Measurements from ENCODE around the gene RAB6B. TPM values are rescaled to one million over a fixed set of nuclear protein-coding genes. Genes with fewer than 3 reads are reported as not detected.

The RAB6B gene
- total and polyA plus RNA-seq, 2 experiments from 2014 or later: 1.2 to 3.9 TPM

DNA sequence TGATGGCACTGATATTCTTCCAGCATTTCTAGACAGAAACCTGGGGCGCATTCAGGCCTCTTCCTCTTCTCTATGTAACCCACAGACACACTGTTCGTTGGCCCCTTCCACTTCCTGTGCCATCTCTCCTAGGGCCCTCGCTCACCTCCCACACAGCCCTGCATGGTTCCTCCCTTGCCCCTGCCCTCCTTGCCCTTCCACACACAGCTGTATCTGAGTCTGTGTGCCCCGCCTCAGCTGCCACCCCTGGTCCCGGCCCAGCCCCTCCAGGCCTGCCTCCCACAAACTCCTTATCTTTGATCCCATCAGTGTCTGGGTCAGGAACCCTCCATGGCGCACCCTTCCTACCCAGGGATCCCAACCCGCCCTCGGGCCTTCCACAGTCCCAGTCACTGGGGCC lies 37.9 kb downstream of the RAB6B start:
- H3K4me3 ChIP-seq: no peak overlapping the region
- H3K27me3 ChIP-seq (ENCODE audit: insufficient read depth): no peaks in the 10 kb centered on the region
- no peaks in the 10 kb centered on the region for H3K36me3 ChIP-seq (ENCODE audit: insufficient read depth)
- H3K9me3 Mint-ChIP-seq: no peaks in the 10 kb centered on the region
- no peak overlapping the region for H2AFZ ChIP-seq
- no peaks in the 10 kb centered on the region for H4K20me1 ChIP-seq (replicated peaks; ENCODE audit: insufficient read depth)
- DNase-seq (ENCODE audit: low spot score) (no peak), ATAC-seq (no peak)
- no peaks in the 10 kb centered on the region for H3K9me2 ChIP-seq (ENCODE audit: insufficient read depth)
- no peak overlapping the region for H3K4me2 ChIP-seq
- TF ChIP-seq CREB1 (CRISPR knock-in tag; IDR thresholded peaks at IDR 0.05; ENCODE audit: low read depth) (no peak), STAT1 (IDR thresholded peaks at IDR 0.05; ENCODE audit: unreplicated experiment) (no peak), POLR2AphosphoS5 (IDR thresholded peaks at IDR 0.05; ENCODE audit: low read depth) (no peak), NANOG (IDR thresholded peaks at IDR 0.05; ENCODE audit: borderline replicate concordance) (no peak), ZNF114 (CRISPR knock-in tag; IDR thresholded peaks at IDR 0.05) (no peak), EZH2phosphoT487 (IDR thresholded peaks at IDR 0.05; ENCODE audit: unreplicated experiment) (no peak), JUNB (IDR thresholded peaks at IDR 0.05; ENCODE audit: unreplicated experiment) (no peak), EZH2 (IDR thresholded peaks at IDR 0.05; ENCODE audit: low read depth, unreplicated experiment) (no peak), ZNF331 (CRISPR knock-in tag; IDR thresholded peaks at IDR 0.05; ENCODE audit: low read depth) (no peak)
- TF ChIP-seq, protein P1, sequence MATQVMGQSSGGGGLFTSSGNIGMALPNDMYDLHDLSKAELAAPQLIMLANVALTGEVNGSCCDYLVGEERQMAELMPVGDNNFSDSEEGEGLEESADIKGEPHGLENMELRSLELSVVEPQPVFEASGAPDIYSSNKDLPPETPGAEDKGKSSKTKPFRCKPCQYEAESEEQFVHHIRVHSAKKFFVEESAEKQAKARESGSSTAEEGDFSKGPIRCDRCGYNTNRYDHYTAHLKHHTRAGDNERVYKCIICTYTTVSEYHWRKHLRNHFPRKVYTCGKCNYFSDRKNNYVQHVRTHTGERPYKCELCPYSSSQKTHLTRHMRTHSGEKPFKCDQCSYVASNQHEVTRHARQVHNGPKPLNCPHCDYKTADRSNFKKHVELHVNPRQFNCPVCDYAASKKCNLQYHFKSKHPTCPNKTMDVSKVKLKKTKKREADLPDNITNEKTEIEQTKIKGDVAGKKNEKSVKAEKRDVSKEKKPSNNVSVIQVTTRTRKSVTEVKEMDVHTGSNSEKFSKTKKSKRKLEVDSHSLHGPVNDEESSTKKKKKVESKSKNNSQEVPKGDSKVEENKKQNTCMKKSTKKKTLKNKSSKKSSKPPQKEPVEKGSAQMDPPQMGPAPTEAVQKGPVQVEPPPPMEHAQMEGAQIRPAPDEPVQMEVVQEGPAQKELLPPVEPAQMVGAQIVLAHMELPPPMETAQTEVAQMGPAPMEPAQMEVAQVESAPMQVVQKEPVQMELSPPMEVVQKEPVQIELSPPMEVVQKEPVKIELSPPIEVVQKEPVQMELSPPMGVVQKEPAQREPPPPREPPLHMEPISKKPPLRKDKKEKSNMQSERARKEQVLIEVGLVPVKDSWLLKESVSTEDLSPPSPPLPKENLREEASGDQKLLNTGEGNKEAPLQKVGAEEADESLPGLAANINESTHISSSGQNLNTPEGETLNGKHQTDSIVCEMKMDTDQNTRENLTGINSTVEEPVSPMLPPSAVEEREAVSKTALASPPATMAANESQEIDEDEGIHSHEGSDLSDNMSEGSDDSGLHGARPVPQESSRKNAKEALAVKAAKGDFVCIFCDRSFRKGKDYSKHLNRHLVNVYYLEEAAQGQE (IDR thresholded peaks at IDR 0.05; ENCODE audit: unreplicated experiment): no peak
- TF ChIP-seq, protein P2, sequence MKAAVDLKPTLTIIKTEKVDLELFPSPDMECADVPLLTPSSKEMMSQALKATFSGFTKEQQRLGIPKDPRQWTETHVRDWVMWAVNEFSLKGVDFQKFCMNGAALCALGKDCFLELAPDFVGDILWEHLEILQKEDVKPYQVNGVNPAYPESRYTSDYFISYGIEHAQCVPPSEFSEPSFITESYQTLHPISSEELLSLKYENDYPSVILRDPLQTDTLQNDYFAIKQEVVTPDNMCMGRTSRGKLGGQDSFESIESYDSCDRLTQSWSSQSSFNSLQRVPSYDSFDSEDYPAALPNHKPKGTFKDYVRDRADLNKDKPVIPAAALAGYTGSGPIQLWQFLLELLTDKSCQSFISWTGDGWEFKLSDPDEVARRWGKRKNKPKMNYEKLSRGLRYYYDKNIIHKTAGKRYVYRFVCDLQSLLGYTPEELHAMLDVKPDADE (IDR thresholded peaks at IDR 0.05): no peak
- TF ChIP-seq, protein P3, sequence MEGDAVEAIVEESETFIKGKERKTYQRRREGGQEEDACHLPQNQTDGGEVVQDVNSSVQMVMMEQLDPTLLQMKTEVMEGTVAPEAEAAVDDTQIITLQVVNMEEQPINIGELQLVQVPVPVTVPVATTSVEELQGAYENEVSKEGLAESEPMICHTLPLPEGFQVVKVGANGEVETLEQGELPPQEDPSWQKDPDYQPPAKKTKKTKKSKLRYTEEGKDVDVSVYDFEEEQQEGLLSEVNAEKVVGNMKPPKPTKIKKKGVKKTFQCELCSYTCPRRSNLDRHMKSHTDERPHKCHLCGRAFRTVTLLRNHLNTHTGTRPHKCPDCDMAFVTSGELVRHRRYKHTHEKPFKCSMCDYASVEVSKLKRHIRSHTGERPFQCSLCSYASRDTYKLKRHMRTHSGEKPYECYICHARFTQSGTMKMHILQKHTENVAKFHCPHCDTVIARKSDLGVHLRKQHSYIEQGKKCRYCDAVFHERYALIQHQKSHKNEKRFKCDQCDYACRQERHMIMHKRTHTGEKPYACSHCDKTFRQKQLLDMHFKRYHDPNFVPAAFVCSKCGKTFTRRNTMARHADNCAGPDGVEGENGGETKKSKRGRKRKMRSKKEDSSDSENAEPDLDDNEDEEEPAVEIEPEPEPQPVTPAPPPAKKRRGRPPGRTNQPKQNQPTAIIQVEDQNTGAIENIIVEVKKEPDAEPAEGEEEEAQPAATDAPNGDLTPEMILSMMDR (conservative IDR thresholded peaks at IDR 0.05; ENCODE audit: low read depth in 2 of 2): no peak
- peaks cover 18% of the 10 kb centered on the region for H3K27me3 Mint-ChIP-seq (ENCODE audit: insufficient read depth, low read depth, poor library complexity)
- H3K4me1 Mint-ChIP-seq: peaks cover 27% of the 10 kb centered on the region
- no peak overlapping the region for H3K27ac ChIP-seq (ENCODE audit: low read depth)
- H3F3A ChIP-seq (replicated peaks; ENCODE audit: low read depth): no peaks in the 10 kb centered on the region
- H3K4me3 Mint-ChIP-seq: no peak overlapping the region
- no peaks in the 10 kb centered on the region for H3K79me2 ChIP-seq (replicated peaks; ENCODE audit: insufficient read depth)
- no peak overlapping the region for H3K27ac Mint-ChIP-seq
- H3K4me1 ChIP-seq (ENCODE audit: insufficient read depth): peaks cover 10% of the 10 kb centered on the region; the same call in 1 of the 2 replicates
- H3K36me3 Mint-ChIP-seq (ENCODE audit: low read depth): no peaks in the 10 kb centered on the region
